ENCODE measurements around the gene MTF2. TPM values are rescaled to one million over a fixed set of nuclear protein-coding genes. Genes with fewer than 3 reads are reported as not detected.
A peak's percentile ranks its signal among the peaks of the same experiment; 100 is the strongest.

The MTF2 gene
- total and polyA plus RNA-seq, 9 of the 15 experiments (the other 6 are each of a cell fraction or from before 2014, with no cell fraction given), result 29.3 to 124 (median 57.7) TPM

GRCh38 chr1:93180723-93181613 is 101.9 kb downstream of the MTF2 start, which contains the start of gene CCDC18 (continued):
- peak; percentile 89 for TF ChIP-seq ZBTB40 (IDR thresholded peaks at IDR 0.05)
- peak; percentile 85 for TF ChIP-seq ZBTB40 (CRISPR knock-in tag; IDR thresholded peaks at IDR 0.05)
- TF ChIP-seq NFE2 (IDR thresholded peaks at IDR 0.05; ENCODE audit: low read depth), result 0 out of 2 replicates have a peak, but pooled peaks have one; percentile 0
- peak; percentile 53; the same call in 1 of the 2 replicates for TF ChIP-seq ETV1 (tag; conservative IDR thresholded peaks at IDR 0.05; ENCODE audit: low read depth)
- peak; percentile 80 for TF ChIP-seq ZNF644 (tag; IDR thresholded peaks at IDR 0.05; ENCODE audit: low read depth)
- no peak for TF ChIP-seq MED1 (CRISPR knock-in tag; IDR thresholded peaks at IDR 0.05; ENCODE audit: borderline replicate concordance)
- TF ChIP-seq POLR2A (conservative IDR thresholded peaks at IDR 0.05), result peak; percentile 89
- no peak for TF ChIP-seq ZNF449 (CRISPR knock-in tag; IDR thresholded peaks at IDR 0.05)
- no peak for TF ChIP-seq ZNF354B (CRISPR knock-in tag; IDR thresholded peaks at IDR 0.05)
- TF ChIP-seq CREBBP (IDR thresholded peaks at IDR 0.05; ENCODE audit: low read depth, low read length), result no peak
- TF ChIP-seq ZNF699 (CRISPR knock-in tag; IDR thresholded peaks at IDR 0.05; ENCODE audit: insufficient replicate concordance), result no peak
- TF ChIP-seq, protein P1, sequence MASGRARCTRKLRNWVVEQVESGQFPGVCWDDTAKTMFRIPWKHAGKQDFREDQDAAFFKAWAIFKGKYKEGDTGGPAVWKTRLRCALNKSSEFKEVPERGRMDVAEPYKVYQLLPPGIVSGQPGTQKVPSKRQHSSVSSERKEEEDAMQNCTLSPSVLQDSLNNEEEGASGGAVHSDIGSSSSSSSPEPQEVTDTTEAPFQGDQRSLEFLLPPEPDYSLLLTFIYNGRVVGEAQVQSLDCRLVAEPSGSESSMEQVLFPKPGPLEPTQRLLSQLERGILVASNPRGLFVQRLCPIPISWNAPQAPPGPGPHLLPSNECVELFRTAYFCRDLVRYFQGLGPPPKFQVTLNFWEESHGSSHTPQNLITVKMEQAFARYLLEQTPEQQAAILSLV (tag; IDR thresholded peaks at IDR 0.05), result no peak
- TF ChIP-seq GMEB1 (CRISPR knock-in tag; IDR thresholded peaks at IDR 0.05), result no peak
- TF ChIP-seq CREM (IDR thresholded peaks at IDR 0.05; ENCODE audit: low read depth), result peak; percentile 26; the same call in 1 of the 2 replicates

Data from K562 (cell line).